MCF 10A (cell line): ENCODE data around the gene SNX12. TPM values are rescaled to one million over a fixed set of nuclear protein-coding genes. Genes with fewer than 3 reads are reported as not detected.

ENCODE experiments used
- BruUV-seq: library from RNA; stranded (reverse); fragments of 400-500 nt; replicated peaks from 2 replicates; lab custom pipeline; 2021; lab: Mats Ljungman, UMichigan
- CTCF ChIA-PET: fragments of 300-600 bp; sonication (Branson Sonifier 250); formaldehyde crosslinking; extraction: SDS; loops from one replicate; lab custom pipeline; 2021; ENCODE audit warnings: antibody characterized with exemption, inconsistent platforms; lab: Yijun Ruan, JAX
- POLR2A ChIA-PET: fragments of 300-600, 350-650 bp; sonication (Branson Sonifier 250); formaldehyde crosslinking; extraction: SDS; loops from one replicate; lab custom pipeline; 2020; ENCODE audit warnings: antibody characterized with exemption, inconsistent platforms; lab: Yijun Ruan, JAX
- DNase-seq: peaks from one replicate; pipeline ENCODE4 v3.0.0-alpha.2; 2018; ENCODE audit not compliant: unreplicated experiment
- H3K27ac Mint-ChIP-seq: one replicate; pipeline ENCODE4 v1.8.0; 2022; ENCODE audit warnings: mild to moderate bottlenecking, low read depth, mixed read lengths; ENCODE audit not compliant: unreplicated experiment
- H3K27me3 Mint-ChIP-seq: one replicate; pipeline ENCODE4 v1.8.0; 2022; ENCODE audit warnings: mixed read lengths; ENCODE audit not compliant: insufficient read depth, unreplicated experiment
- H3K36me3 Mint-ChIP-seq: one replicate; pipeline ENCODE4 v1.8.0; 2022; ENCODE audit warnings: mild to moderate bottlenecking, moderate library complexity, mixed read lengths; ENCODE audit not compliant: insufficient read depth, unreplicated experiment
- H3K4me1 Mint-ChIP-seq: one replicate; pipeline ENCODE4 v1.8.0; 2022; ENCODE audit warnings: mixed read lengths; ENCODE audit not compliant: insufficient read depth, unreplicated experiment
- H3K4me3 Mint-ChIP-seq: one replicate; pipeline ENCODE4 v1.8.0; 2022; ENCODE audit warnings: mild to moderate bottlenecking, moderate library complexity, mixed read lengths; ENCODE audit not compliant: unreplicated experiment
- H3K9me3 Mint-ChIP-seq: one replicate; pipeline ENCODE4 v1.8.0; 2022; ENCODE audit warnings: mixed read lengths; ENCODE audit not compliant: unreplicated experiment
- CTCF ChIP-seq: fragments of 200-600 bp; IDR thresholded peaks from one replicate; pipeline ENCODE4 v1.8.0; 2022; ENCODE audit warnings: antibody characterized with exemption, mild to moderate bottlenecking; ENCODE audit not compliant: unreplicated experiment
- intact Hi-C: fragments of 100-400 bp; cut with micrococcal nuclease; formaldehyde crosslinking; loops from 2 replicates; pipeline ENCODE4 v1.14.1; 2022
- total RNA-seq: library from RNA; stranded (reverse); gene quantifications from 2 replicates; pipeline ENCODE4 v1.2.3, GENCODE V29; 2022

SNX12 gene
- total RNA-seq, 1 experiment from 2014 or later = 67.0 TPM

- H3K27ac Mint-ChIP-seq = no peak overlapping the region
- no peak for TF ChIP-seq CTCF
- no peaks in the 10 kb centered on the region for H3K36me3 Mint-ChIP-seq
- no peak overlapping the region for H3K4me3 Mint-ChIP-seq
- CTCF ChIA-PET = interaction anchor here (0.6 kb wide), 1 partner anchor 19 kb away, joined by 5 read pairs; no protein-coding TSS in a partner anchor
- POLR2A ChIA-PET = no interaction called here
- no TSS peak for BruUV-seq
- DNase-seq = no peak
- no peaks in the 10 kb centered on the region for H3K4me1 Mint-ChIP-seq
- H3K9me3 Mint-ChIP-seq = no peaks in the 10 kb centered on the region
- intact Hi-C loops = no loop called here
- H3K27me3 Mint-ChIP-seq = peaks cover 34% of the 10 kb centered on the region
These were observed 32.7 kb upstream of the SNX12 start for GRCh38 chrX:71100581-71101505.

GRCh38 chrX:71099736-71100135 lies 31.6 kb upstream of the SNX12 start:
- no peak for TF ChIP-seq CTCF
- Mint-ChIP-seq H3K4me1 (no peaks in the 10 kb centered on the region), H3K27me3 (peaks cover 42% of the 10 kb centered on the region), H3K36me3 (no peaks in the 10 kb centered on the region), H3K4me3 (no peak overlapping the region), H3K9me3 (no peaks in the 10 kb centered on the region), H3K27ac (no peak overlapping the region)
- no peak for DNase-seq
- no TSS peak for BruUV-seq
- CTCF ChIA-PET = interaction anchor here (0.5 to 0.8 kb wide), 2 partner anchors 102 to 1941 kb away, joined by 3 to 4 read pairs; no protein-coding TSS in a partner anchor
- intact Hi-C loops = no loop called here
- POLR2A ChIA-PET = no interaction called here

GRCh38 chrX:71098951-71099506 lies 30.9 kb upstream of the SNX12 start:
- intact Hi-C loops = no loop called here
- CTCF ChIA-PET = interaction anchor here (0.5 to 0.8 kb wide), 2 partner anchors 101 to 1940 kb away, joined by 3 to 4 read pairs; no protein-coding TSS in a partner anchor
- no peak overlapping the region for H3K4me3 Mint-ChIP-seq

More at GRCh38 chrX:71098951-71099506, 30.9 kb upstream of the SNX12 start:
- Mint-ChIP-seq H3K9me3 (no peaks in the 10 kb centered on the region), H3K36me3 (no peaks in the 10 kb centered on the region), H3K27me3 (peaks cover 49% of the 10 kb centered on the region), H3K27ac (no peak overlapping the region), H3K4me1 (no peaks in the 10 kb centered on the region)
- POLR2A ChIA-PET = interaction anchor here (0.7 kb wide), 1 partner anchor 73 kb away, joined by 3 read pairs; no protein-coding TSS in a partner anchor
- no peak for DNase-seq
- TF ChIP-seq CTCF = no peak
- no TSS peak for BruUV-seq
